CD4-positive, alpha-beta T cell treated with Interleukin-12 subunit alpha and Interleukin-12 subunit beta, for 1 hour (primary cell): Measurements from ENCODE around the gene MYB.

ENCODE experiments used
- DNase-seq: peaks from one replicate; pipeline ENCODE4 v3.0.0-alpha.2; 2020

Gene MYB

GRCh38 chr6:135254471-135254870, 73.4 kb downstream of the MYB start:
- no peak for DNase-seq

DNA sequence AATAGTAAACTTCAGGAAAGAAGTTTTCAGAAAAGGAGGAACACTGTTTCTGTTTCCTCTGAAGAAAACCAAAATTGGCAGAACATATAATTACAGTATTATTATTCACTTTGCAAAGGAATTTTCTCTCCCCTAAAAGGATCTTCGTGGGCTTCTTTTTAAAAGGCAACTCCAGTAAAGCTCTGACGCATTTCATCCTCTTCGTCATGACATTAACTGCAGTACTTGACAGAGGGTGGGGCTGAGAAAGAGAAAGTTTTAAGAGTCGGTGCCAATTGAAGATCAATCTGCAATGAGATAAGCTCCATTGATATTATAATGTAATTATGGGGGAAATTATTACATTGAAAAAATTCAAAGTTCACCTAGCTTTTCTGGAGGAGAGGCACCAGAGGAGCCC, 75.8 kb downstream of the MYB start:
- no peak for DNase-seq

DNA sequence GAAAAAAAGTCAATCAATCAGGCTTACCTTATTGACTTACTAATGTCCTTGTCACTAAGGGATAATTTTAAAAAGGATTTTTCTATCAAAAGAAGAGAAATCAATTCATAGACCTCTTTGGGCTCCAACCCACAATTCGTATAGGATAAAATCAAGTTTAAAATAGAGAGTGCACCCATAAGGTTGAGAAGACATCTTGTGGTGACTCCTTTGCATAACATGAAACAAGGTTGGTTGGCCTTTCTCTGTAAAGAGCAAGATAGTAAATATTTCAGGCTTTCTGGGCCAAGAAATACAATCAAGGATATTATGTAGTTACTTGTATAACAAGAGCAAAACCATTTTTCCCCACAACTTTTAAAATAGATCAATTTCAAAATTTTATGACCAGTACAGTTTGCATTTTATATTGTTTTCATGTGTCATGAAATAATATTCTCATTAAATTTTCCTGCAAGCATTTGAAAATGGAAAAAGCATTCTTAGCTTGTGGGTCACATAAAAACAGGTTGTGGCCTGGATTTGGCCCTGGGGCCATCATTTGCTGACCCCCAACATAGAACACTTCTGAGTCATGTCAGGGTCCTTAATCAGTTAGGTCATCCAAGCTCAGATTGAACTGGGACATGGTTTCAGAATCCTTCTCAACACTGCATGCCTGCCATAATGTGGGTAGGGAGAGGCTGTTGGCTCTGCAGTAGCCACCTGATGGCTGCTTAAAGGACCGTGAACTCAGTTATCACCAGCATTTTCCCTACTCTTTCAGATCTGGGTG, 76.7 kb downstream of the MYB start:
- no peak for DNase-seq

GRCh38 chr6:135258970-135259369, 77.9 kb downstream of the MYB start:
- DNase-seq = no peak

DNA sequence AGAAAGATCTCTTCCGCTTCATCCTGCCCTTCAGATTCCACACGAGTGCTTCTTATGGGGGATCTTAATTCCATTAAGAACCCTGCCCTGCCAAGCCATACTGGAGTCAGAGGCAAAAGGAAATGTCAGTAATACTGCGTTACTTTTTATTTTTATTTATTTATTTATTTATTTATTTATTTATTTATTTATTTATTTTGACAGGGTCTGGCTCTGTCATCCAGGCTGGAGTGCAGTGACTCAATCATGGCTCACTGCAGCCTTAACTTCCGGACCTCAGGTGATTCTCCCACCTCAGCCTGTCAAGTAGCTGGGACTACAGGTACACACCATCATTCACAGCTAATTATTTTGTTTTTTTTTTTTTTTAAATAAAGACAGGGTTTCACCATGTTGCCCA, 79.5 kb downstream of the MYB start:
- DNase-seq = no peak

GRCh38 chr6:135261872-135262725, 81.0 kb downstream of the MYB start:
- DNase-seq = no peak

DNA sequence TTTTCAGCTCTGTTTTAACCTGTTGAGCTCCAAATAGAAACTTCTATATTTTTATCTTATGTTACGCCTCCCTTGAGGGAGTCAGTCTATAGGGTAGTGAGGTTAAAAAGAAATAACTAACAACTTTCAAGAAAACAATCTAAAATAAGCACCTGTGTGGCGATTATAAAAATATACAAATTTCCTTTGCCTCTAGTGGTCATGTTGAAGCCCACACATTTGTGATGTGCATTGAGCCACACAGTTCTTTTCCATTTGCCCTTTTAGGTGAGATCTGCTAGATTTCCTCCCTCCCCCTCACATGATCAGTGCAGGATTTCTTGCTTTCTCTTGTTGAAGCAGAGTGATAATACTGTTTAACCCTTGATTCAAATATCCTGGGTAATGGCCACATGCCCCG, 84.2 kb downstream of the MYB start:
- no peak for DNase-seq

DNA sequence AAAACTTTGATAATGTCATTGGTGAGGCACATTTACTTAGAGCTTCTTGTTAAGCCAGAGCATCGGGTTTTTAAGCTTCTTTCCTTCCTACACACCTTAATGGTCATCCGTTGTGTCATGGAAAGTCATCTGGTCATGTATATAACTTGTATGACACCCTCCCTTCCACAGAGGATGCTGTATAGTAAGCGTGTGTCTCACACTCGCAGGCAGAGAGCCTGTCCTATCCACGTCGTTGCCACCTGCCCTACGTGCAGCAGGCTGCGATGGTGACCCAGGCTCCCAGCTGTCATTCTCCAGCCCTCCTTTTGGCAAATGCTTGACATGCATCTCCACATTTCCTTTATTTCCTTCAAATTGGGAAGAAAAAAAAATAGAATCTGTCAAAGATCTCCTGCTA, 85.6 kb downstream of the MYB start:
- no peak for DNase-seq

DNA sequence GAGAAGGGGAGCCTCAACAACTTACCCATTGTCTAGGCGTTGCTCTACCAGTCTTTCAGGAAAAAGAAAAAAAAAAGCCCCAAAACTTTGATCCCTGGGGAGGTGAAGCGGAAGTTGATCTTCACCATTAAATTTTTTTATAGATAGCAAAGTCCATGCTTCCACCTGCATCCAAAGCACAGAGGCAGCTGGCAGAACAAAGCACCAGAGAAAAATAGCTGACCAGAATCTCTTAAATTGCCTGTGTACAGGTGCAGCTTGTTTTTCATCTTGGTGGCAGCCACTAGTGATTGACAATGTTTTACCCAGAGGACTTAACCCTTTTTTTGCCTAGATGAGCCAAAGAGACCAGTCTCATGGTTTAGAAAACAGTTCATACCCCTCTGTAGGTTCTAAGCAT, 86.0 kb downstream of the MYB start:
- no peak for DNase-seq

- DNase-seq = no peak
These were observed 87.2 kb downstream of the MYB start for GRCh38 chr6:135268263-135268662.

- DNase-seq = no peak
These were observed 87.6 kb downstream of the MYB start for GRCh38 chr6:135268740-135269139.
